AML-193 (cell line): ENCODE results near the gene NLRC5.

Experiments used
- DNase-seq, 2 experiments: peaks; one replicate each; lab custom pipeline; 2025; lab: John Stamatoyannopoulos, UW

Gene NLRC5

GRCh38 chr16:57131351-57131970, 142.1 kb downstream of the NLRC5 start:
- no peak for DNase-seq

- no peak for DNase-seq
Measured at GRCh38 chr16:57132470-57132869, 143.1 kb downstream of the NLRC5 start.

- no peak for DNase-seq
Measured at GRCh38 chr16:57133031-57133430, 143.7 kb downstream of the NLRC5 start.
